HCT116 (cell line): ENCODE data around the gene MTG1. TPM values are rescaled to one million over a fixed set of nuclear protein-coding genes. Genes with fewer than 3 reads are reported as not detected.

Source experiments
- ATAC-seq: fragments of 200-7000 bp; cut with Tn5 transposase; 2 replicates; pipeline ENCODE4 v1.9.1; 2020; ENCODE audit warnings: mild to moderate bottlenecking, moderate library complexity
- BruUV-seq: library from RNA; stranded (reverse); fragments of 400-500 nt; replicated peaks from 2 replicates; lab custom pipeline; 2021; lab: Mats Ljungman, UMichigan
- CTCF ChIA-PET: fragments of 300-600 bp; sonication (Branson Sonifier 250); formaldehyde crosslinking; loops from one replicate; lab custom pipeline; 2021; ENCODE audit warnings: antibody characterized with exemption; lab: Charles Lee
- POLR2A ChIA-PET: fragments of 300-600, 350-600 bp; sonication (Branson Sonifier 250); formaldehyde crosslinking; loops from one replicate; lab custom pipeline; 2021; ENCODE audit warnings: antibody characterized with exemption; lab: Charles Lee
- RAD21 ChIA-PET, 2 experiments: fragments of 300-600 bp; sonication (Branson Sonifier 250); formaldehyde crosslinking; loops; one replicate each; lab custom pipeline; 2023; ENCODE audit warnings: low total read pairs in 2 of 2; ENCODE audit not compliant: uncharacterized antibody in 2 of 2, unreplicated experiment in 2 of 2, low non-redundant PET in 1 of 2; lab: Charles Lee
- DNase-seq: peaks from one replicate; pipeline ENCODE4 v3.0.0-alpha.2; 2010; ENCODE audit warnings: low read depth, low spot score
- H2AFZ ChIP-seq: fragments of 200-600 bp; shearing (Covaris generic), sonication (generic); 2 replicates; pipeline ENCODE4 v1.6.1; 2017; ENCODE audit warnings: low read depth, mixed run types, mixed read lengths, antibody characterized with exemption, low read length; ENCODE audit not compliant: poor library complexity, severe bottlenecking
- H3K27ac ChIP-seq: 2 replicates; pipeline ENCODE4 v1.5.1; 2012; ENCODE audit warnings: low read depth, low read length
- H3K27me3 ChIP-seq: fragments of 200-600 bp; sonication (generic); 2 replicates; pipeline ENCODE4 v1.6.1; 2016; ENCODE audit warnings: mixed run types, low read length, mixed read lengths; ENCODE audit not compliant: insufficient read depth
- H3K36me3 ChIP-seq, 2 experiments: fragments of 200-500 bp in 1 of 2; fragments of 200-600 bp in 1 of 2; sonication (Bioruptor generic) in 1 of 2; sonication (generic) in 1 of 2; 2 replicates each; pipeline versions ENCODE4 v1.5.1 to v1.6.1; 2014 to 2016; ENCODE audit warnings: low read length in 2 of 2, inconsistent platforms in 1 of 2, mixed read lengths in 1 of 2, mixed run types in 1 of 2; ENCODE audit not compliant: insufficient read depth in 2 of 2, control insufficient read depth in 1 of 2
- H3K4me1 ChIP-seq, 2 experiments: fragments of 200-600 bp in 1 of 2; sonication (generic) in 1 of 2; 2 replicates each; pipeline versions ENCODE4 v1.5.1 to v1.6.1; 2012 to 2017; ENCODE audit warnings: low read length in 2 of 2, inconsistent platforms in 1 of 2, mild to moderate bottlenecking in 1 of 2, mixed read lengths in 1 of 2, mixed run types in 1 of 2, moderate library complexity in 1 of 2; ENCODE audit not compliant: insufficient read depth in 2 of 2, control insufficient read depth in 1 of 2
- H3K4me2 ChIP-seq: fragments of 200-600 bp; sonication (generic); 2 replicates; pipeline ENCODE4 v1.6.1; 2017; ENCODE audit warnings: mixed run types, low read length, mixed read lengths
- H3K4me3 ChIP-seq, 2 experiments: fragments of 200-600 bp in 1 of 2; sonication (generic) in 1 of 2; replicated peaks in 1 of 2; 2 replicates each; pipeline ENCODE4 v1.5.1; 2011 to 2016; ENCODE audit warnings: low read length in 2 of 2, control low read depth in 1 of 2, low read depth in 1 of 2, mild to moderate bottlenecking in 1 of 2, mixed read lengths in 1 of 2, mixed run types in 1 of 2
- H3K79me2 ChIP-seq: fragments of 200-600 bp; sonication (generic); 2 replicates; pipeline ENCODE4 v1.6.1; 2017; ENCODE audit warnings: mild to moderate bottlenecking, mixed run types, low read length, moderate library complexity, mixed read lengths; ENCODE audit not compliant: insufficient read depth
- H3K9ac ChIP-seq: fragments of 200-600 bp; sonication (generic); 2 replicates; pipeline ENCODE4 v1.6.1; 2016; ENCODE audit warnings: low read length, mixed read lengths
- H3K9me2 ChIP-seq: fragments of 200-600 bp; sonication (generic), shearing (Covaris generic); 2 replicates; pipeline ENCODE4 v1.6.1; 2017; ENCODE audit warnings: mixed run types, mild to moderate bottlenecking, moderate library complexity; ENCODE audit not compliant: insufficient read depth
- H3K9me3 ChIP-seq, 2 experiments: fragments of 200-500 bp in 1 of 2; fragments of 200-600 bp in 1 of 2; sonication (Bioruptor generic) in 1 of 2; sonication (generic) in 1 of 2; 2 replicates each; pipeline ENCODE4 v1.6.1; 2014 to 2017; ENCODE audit warnings: low read length in 2 of 2, mixed read lengths in 2 of 2, inconsistent platforms in 1 of 2, low read depth in 1 of 2, mild to moderate bottlenecking in 1 of 2, mixed run types in 1 of 2, moderate library complexity in 1 of 2; ENCODE audit not compliant: control insufficient read depth in 1 of 2, insufficient read depth in 1 of 2
- H4K20me1 ChIP-seq: fragments of 200-600 bp; sonication (generic), shearing (Covaris generic); 2 replicates; pipeline ENCODE4 v1.6.1; 2017; ENCODE audit warnings: mixed run types, mild to moderate bottlenecking, moderate library complexity; ENCODE audit not compliant: insufficient read depth
- CBX3 ChIP-seq: IDR thresholded peaks from 2 replicates; pipeline ENCODE4 v1.6.1; 2012; ENCODE audit warnings: low read depth
- CEBPB ChIP-seq: IDR thresholded peaks from 2 replicates; pipeline ENCODE4 v1.6.1; 2012; ENCODE audit warnings: low read depth
- EGR1 ChIP-seq: IDR thresholded peaks from 2 replicates; pipeline ENCODE4 v1.6.1; 2012; ENCODE audit warnings: low read depth
- EZH2 ChIP-seq: fragments of 200-600 bp; sonication (generic); IDR thresholded peaks from 2 replicates; pipeline ENCODE4 v1.6.1; 2017; ENCODE audit warnings: antibody characterized with exemption, mixed run types
- EZH2phosphoT487 ChIP-seq: fragments of 200-600 bp; IDR thresholded peaks from 2 replicates; pipeline ENCODE4 v1.6.1; 2018; ENCODE audit warnings: antibody characterized with exemption, borderline replicate concordance
- FOSL1 ChIP-seq: IDR thresholded peaks from 2 replicates; pipeline ENCODE4 v1.6.1; 2012; ENCODE audit warnings: low read depth
- JUND ChIP-seq: IDR thresholded peaks from 2 replicates; pipeline ENCODE4 v1.6.1; 2012
- POLR2A ChIP-seq: IDR thresholded peaks from 2 replicates; pipeline ENCODE4 v1.7.0; 2011; ENCODE audit warnings: borderline replicate concordance; ENCODE audit not compliant: insufficient read depth, insufficient read length; ENCODE audit errors: extremely low read depth
- POLR2AphosphoS5 ChIP-seq: IDR thresholded peaks from 2 replicates; pipeline ENCODE4 v1.6.1; 2011; ENCODE audit warnings: mild to moderate bottlenecking, low read depth, low read length, moderate library complexity
- RAD21 ChIP-seq: IDR thresholded peaks from 2 replicates; pipeline ENCODE4 v1.6.1; 2012; ENCODE audit warnings: low read depth, mild to moderate bottlenecking
- SIN3A ChIP-seq: IDR thresholded peaks from 2 replicates; pipeline ENCODE4 v1.6.1; 2012; ENCODE audit warnings: low read depth
- SP1 ChIP-seq: IDR thresholded peaks from 2 replicates; pipeline ENCODE4 v1.6.1; 2012; ENCODE audit warnings: low read depth
- TCF7L2 ChIP-seq: IDR thresholded peaks from 2 replicates; pipeline ENCODE4 v1.7.0; 2011; ENCODE audit warnings: borderline replicate concordance, inconsistent platforms; ENCODE audit not compliant: insufficient read depth, insufficient read length; ENCODE audit errors: extremely low read depth
- ZFX ChIP-seq: fragments of 450-650 bp; IDR thresholded peaks from 2 replicates; pipeline ENCODE4 v1.6.1; 2017
- ZNF274 ChIP-seq: fragments of 200-500 bp; sonication (Bioruptor generic); IDR thresholded peaks from 2 replicates; pipeline ENCODE4 v1.6.1; 2014; ENCODE audit warnings: mild to moderate bottlenecking, low read depth, low read length, inconsistent platforms
- intact Hi-C: fragments of 100-400 bp; cut with micrococcal nuclease; formaldehyde crosslinking; loops from 2 replicates; pipeline ENCODE4 v1.10.0; 2022
- total RNA-seq: library from RNA; stranded (reverse); gene quantifications from one replicate; pipeline ENCODE4 v1.2.1, GENCODE V29; 2021; ENCODE audit not compliant: unreplicated experiment
- TF ChIP-seq, protein P1 (sequence below), 3 experiments: fragments of 200-600 bp in 1 of 3; sonication (generic) in 1 of 3; IDR thresholded peaks in 2 of 3; conservative IDR thresholded peaks in 1 of 3; 2 replicates each; pipeline ENCODE4 v1.5.1; 2012 to 2017; ENCODE audit warnings: low read depth in 2 of 3, low read length in 2 of 3, antibody characterized with exemption in 1 of 3, borderline replicate concordance in 1 of 3, control low read depth in 1 of 3, mild to moderate bottlenecking in 1 of 3, mixed read lengths in 1 of 3, mixed run types in 1 of 3, moderate library complexity in 1 of 3; ENCODE audit not compliant: insufficient read depth in 1 of 3

Gene MTG1
- total RNA-seq, 1 experiment from 2014 or later, result 23.1 TPM

DNA sequence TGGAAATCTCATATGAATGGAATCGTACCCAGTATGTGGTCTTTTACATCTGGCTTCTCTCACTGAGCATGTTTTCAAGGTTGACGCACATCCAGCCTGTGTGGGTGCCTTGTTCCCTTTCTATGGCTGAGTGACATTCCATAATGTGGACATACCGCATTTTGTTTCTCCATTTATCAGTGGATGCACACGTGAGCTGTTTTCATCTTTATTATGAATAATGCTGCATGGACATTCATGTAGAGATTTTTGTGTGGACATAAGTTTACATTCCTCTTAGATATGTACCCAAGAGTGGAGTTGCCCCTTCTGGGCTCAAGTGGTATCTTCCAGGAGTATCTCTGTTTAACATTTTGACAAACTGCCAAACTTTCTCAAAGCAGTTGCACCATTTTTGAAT, 58.5 kb downstream of the MTG1 start (continued):
- TF ChIP-seq JUND (no peak), TCF7L2 (no peak)

DNA sequence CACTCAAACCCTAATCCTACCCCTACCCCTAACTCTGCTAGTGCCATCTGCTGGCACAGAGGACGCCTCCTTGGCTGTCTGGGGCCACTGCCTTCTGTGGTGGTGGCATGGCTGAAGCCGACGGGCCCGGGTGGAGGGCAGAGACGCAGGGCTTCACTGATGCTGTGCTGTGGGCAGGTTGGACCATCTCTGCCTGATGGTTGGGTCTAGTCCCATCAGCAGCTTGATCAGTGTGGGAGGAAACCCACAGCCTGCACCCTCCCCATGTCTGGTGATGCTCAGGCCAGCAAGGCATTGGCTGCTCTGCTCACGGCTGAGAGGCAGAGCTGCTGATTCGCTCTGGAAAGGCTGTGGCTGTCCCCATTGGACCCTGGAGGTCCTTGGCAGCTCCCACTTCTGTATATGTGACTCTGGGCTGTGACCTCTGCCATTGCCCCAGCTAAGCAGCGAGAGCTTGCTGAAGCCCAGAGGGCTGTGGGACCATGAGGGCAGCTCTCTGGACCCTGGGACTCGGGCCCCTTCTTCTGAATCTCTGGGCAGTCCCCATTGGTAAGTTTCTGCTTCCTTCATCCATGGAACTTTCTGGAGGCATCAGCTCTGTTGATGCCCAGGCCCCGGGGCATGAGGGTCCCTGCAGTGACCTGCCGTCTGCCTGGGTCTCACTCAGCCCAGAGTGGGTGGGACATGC, 59.7 kb downstream of the MTG1 start, which contains the start of gene SCART1:
Gene SCART1 (plus strand): TSS at position 430 of the 688 bp plus-strand sequence. CDS start 53 bp downstream, at position 483.
- RAD21 ChIA-PET, result no interaction called here
- no peak for ATAC-seq
- Histone ChIP-seq H3K9me2 (no peaks in the 10 kb centered on the region), H3K9me3 (peaks cover 0 to 3% of the 10 kb centered on the region in 2 experiments; a peak in 1 of 4 replicates)
- TF ChIP-seq RAD21 (no peak), SIN3A (no peak), POLR2A (no peak), ZFX (no peak), EZH2phosphoT487 (no peak), ZNF274 (no peak), EGR1 (no peak), EZH2 (no peak), CBX3 (no peak), FOSL1 (no peak), CEBPB (no peak), SP1 (no peak), TCF7L2 (no peak), POLR2AphosphoS5 (no peak)
- TF ChIP-seq, protein P1, sequence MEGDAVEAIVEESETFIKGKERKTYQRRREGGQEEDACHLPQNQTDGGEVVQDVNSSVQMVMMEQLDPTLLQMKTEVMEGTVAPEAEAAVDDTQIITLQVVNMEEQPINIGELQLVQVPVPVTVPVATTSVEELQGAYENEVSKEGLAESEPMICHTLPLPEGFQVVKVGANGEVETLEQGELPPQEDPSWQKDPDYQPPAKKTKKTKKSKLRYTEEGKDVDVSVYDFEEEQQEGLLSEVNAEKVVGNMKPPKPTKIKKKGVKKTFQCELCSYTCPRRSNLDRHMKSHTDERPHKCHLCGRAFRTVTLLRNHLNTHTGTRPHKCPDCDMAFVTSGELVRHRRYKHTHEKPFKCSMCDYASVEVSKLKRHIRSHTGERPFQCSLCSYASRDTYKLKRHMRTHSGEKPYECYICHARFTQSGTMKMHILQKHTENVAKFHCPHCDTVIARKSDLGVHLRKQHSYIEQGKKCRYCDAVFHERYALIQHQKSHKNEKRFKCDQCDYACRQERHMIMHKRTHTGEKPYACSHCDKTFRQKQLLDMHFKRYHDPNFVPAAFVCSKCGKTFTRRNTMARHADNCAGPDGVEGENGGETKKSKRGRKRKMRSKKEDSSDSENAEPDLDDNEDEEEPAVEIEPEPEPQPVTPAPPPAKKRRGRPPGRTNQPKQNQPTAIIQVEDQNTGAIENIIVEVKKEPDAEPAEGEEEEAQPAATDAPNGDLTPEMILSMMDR (IDR thresholded peaks at IDR 0.05 in 2 of 3, conservative IDR thresholded peaks at IDR 0.05 in 1 of 3; ENCODE audit: borderline replicate concordance in 1 of 3, insufficient read depth in 1 of 3, low read depth in 2 of 3, low read length in 2 of 3), result no peak
- TF ChIP-seq, all 23 proteins: peak for 0
- Histone ChIP-seq H3K4me3 (no peak within 1 kb of the TSS), H3K36me3 (no peaks in the 10 kb centered on the region), H3K27me3 (no peaks in the 10 kb centered on the region), H2AFZ (no peak within 1 kb of the TSS), H4K20me1 (no peaks in the 10 kb centered on the region), H3K79me2 (no peaks in the 10 kb centered on the region), H3K4me1 (no peaks in the 10 kb centered on the region), H3K9ac (no peak within 1 kb of the TSS), H3K27ac (no peak within 1 kb of the TSS), H3K4me2 (no peak within 1 kb of the TSS)
- ChIA-PET POLR2A (no interaction called here), CTCF (no interaction called here)
- no TSS peak for BruUV-seq
- DNase-seq, result no peak
- intact Hi-C loops, result no loop called here
